Inflammatory macrophage treated with lipopolysaccharide for 1 hour (primary cell): ENCODE data around the gene MMP10.

ENCODE experiments used
- DNase-seq, 2 donors: peaks; one replicate each; pipeline ENCODE4 v3.0.0-alpha.2; 2020 to 2022

Gene MMP10

GRCh38 chr11:102780491-102780918, at the start of gene MMP10:
Gene MMP10 (minus strand): TSS chr11:102780628. CDS start chr11:102780591, 37 bp downstream.
- peak; percentile 40 to 51 for DNase-seq

- DNase-seq: no peak
These were observed 49.0 kb upstream of the MMP10 start for GRCh38 chr11:102829316-102830000.

- DNase-seq: peak; percentile 59 to 66
These were observed 44.1 kb upstream of the MMP10 start for GRCh38 chr11:102824556-102824955.

GRCh38 chr11:102819491-102819890, 39.1 kb upstream of the MMP10 start:
- DNase-seq: no peak

GRCh38 chr11:102813484-102813883, 33.1 kb upstream of the MMP10 start:
- no peak for DNase-seq

GRCh38 chr11:102812188-102812587, 31.8 kb upstream of the MMP10 start:
- DNase-seq: no peak

- no peak for DNase-seq
These were observed 30.7 kb upstream of the MMP10 start for GRCh38 chr11:102810950-102811660.

- DNase-seq: no peak
These were observed 29.5 kb upstream of the MMP10 start for GRCh38 chr11:102809971-102810370.

GRCh38 chr11:102807921-102808320, 27.5 kb upstream of the MMP10 start:
- DNase-seq: no peak

- DNase-seq: no peak
These were observed 25.9 kb upstream of the MMP10 start for GRCh38 chr11:102806296-102806695.

- DNase-seq: peak in 1 of 2 donors; percentile 42
These were observed 21.9 kb upstream of the MMP10 start for GRCh38 chr11:102802341-102802740.

- no peak for DNase-seq
These were observed 20.3 kb upstream of the MMP10 start for GRCh38 chr11:102800767-102801166.

GRCh38 chr11:102799681-102800340, 19.4 kb upstream of the MMP10 start:
- DNase-seq: no peak

GRCh38 chr11:102798012-102798746, 17.8 kb upstream of the MMP10 start, which contains the start of gene MMP1:
Gene MMP1 (minus strand): TSS chr11:102798160. CDS start chr11:102798092, 68 bp downstream.
- DNase-seq: no peak

GRCh38 chr11:102794382-102794781, 14.0 kb upstream of the MMP10 start:
- peak; percentile 66 to 74 for DNase-seq

- DNase-seq: no peak
These were observed 13.4 kb upstream of the MMP10 start for GRCh38 chr11:102793677-102794290.

GRCh38 chr11:102792604-102793003, 12.2 kb upstream of the MMP10 start:
- no peak for DNase-seq

- no peak for DNase-seq
These were observed 11.0 kb upstream of the MMP10 start for GRCh38 chr11:102791271-102792036.

GRCh38 chr11:102788334-102788995, 8.0 kb upstream of the MMP10 start:
- peak in 1 of 2 donors; percentile 67 for DNase-seq

GRCh38 chr11:102784380-102784779, 4.0 kb upstream of the MMP10 start:
- DNase-seq: no peak

- no peak for DNase-seq
These were observed 3.3 kb upstream of the MMP10 start for GRCh38 chr11:102783720-102784119.
